ENCODE measurements around the gene NR2E3. TPM values are rescaled to one million over a fixed set of nuclear protein-coding genes. Genes with fewer than 3 reads are reported as not detected.

The NR2E3 gene
- 0.04 TPM in 1 of 2 replicates, not detected in the other for polyA plus RNA-seq (2011; rRNA removed)
- polyA minus RNA-seq (2011; rRNA and poly(A)+ RNA removed): 0.15 and 0.43 TPM in 2 replicates

- Histone ChIP-seq H3K36me3 (ENCODE audit: control insufficient read depth, insufficient read depth, low read length) (no peaks in the 10 kb centered on the region), H3K27me3 (ENCODE audit: control insufficient read depth, insufficient read depth, low read length) (peaks cover 2% of the 10 kb centered on the region; the same call in 1 of the 2 replicates), H3K4me3 (ENCODE audit: low read depth, low read length) (no peak within 1 kb of the TSS)
- no peak for DNase-seq (ENCODE audit: low read depth)
- ChIA-PET CTCF (interaction anchor here (0.8 to 1.2 kb wide), 2 partner anchors 9 to 18 kb away, joined by 3 read pairs; no protein-coding TSS in a partner anchor), POLR2A (no interaction called here)
- no peak for TF ChIP-seq CTCF (IDR thresholded peaks at IDR 0.05; ENCODE audit: insufficient read depth, low read depth, low read length)
These were observed at the start of gene NR2E3 for GRCh38 chr15:71810256-71811035. TSS of gene NR2E3 (plus strand) at chr15:71810554. CDS start at chr15:71810744, 190 bp downstream.

- Histone ChIP-seq H3K4me3 (ENCODE audit: low read depth, low read length) (no peak overlapping the region), H3K27me3 (ENCODE audit: control insufficient read depth, insufficient read depth, low read length) (no peaks in the 10 kb centered on the region), H3K36me3 (ENCODE audit: control insufficient read depth, insufficient read depth, low read length) (peaks cover 5% of the 10 kb centered on the region)
- ChIA-PET CTCF (interaction anchor here (1.1 kb wide), 1 partner anchor 18 kb away, joined by 4 read pairs; no protein-coding TSS in a partner anchor), POLR2A (no interaction called here)
- TF ChIP-seq CTCF (IDR thresholded peaks at IDR 0.05; ENCODE audit: insufficient read depth, low read depth, low read length): no peak
- no peak for DNase-seq (ENCODE audit: low read depth)
These were observed 49.5 kb upstream of the NR2E3 start for GRCh38 chr15:71760852-71761251.

- Histone ChIP-seq H3K36me3 (ENCODE audit: control insufficient read depth, insufficient read depth, low read length) (peaks cover 5% of the 10 kb centered on the region), H3K4me3 (ENCODE audit: low read depth, low read length) (no peak overlapping the region), H3K27me3 (ENCODE audit: control insufficient read depth, insufficient read depth, low read length) (no peaks in the 10 kb centered on the region)
- no peak for TF ChIP-seq CTCF (IDR thresholded peaks at IDR 0.05; ENCODE audit: insufficient read depth, low read depth, low read length)
- DNase-seq (ENCODE audit: low read depth): peak; percentile 67
- CTCF ChIA-PET: interaction anchor here (0.9 to 1.1 kb wide), 2 partner anchors 17 to 28 kb away, joined by 4 to 5 read pairs; no protein-coding TSS in a partner anchor
- POLR2A ChIA-PET: no interaction called here
These were observed 48.7 kb upstream of the NR2E3 start for GRCh38 chr15:71761649-71762048.

GRCh38 chr15:71768184-71768583, 42.2 kb upstream of the NR2E3 start:
- CTCF ChIA-PET: no interaction called here
- POLR2A ChIA-PET: no interaction called here
- Histone ChIP-seq H3K36me3 (ENCODE audit: control insufficient read depth, insufficient read depth, low read length) (peaks cover 3% of the 10 kb centered on the region), H3K4me3 (ENCODE audit: low read depth, low read length) (no peak overlapping the region), H3K27me3 (ENCODE audit: control insufficient read depth, insufficient read depth, low read length) (no peaks in the 10 kb centered on the region)
- no peak for TF ChIP-seq CTCF (IDR thresholded peaks at IDR 0.05; ENCODE audit: insufficient read depth, low read depth, low read length)
- DNase-seq (ENCODE audit: low read depth): no peak

GRCh38 chr15:71773206-71773859, 37.0 kb upstream of the NR2E3 start:
- TF ChIP-seq CTCF (IDR thresholded peaks at IDR 0.05; ENCODE audit: insufficient read depth, low read depth, low read length): no peak
- no peak for DNase-seq (ENCODE audit: low read depth)
- Histone ChIP-seq H3K27me3 (ENCODE audit: control insufficient read depth, insufficient read depth, low read length) (no peaks in the 10 kb centered on the region), H3K4me3 (ENCODE audit: low read depth, low read length) (no peak overlapping the region), H3K36me3 (ENCODE audit: control insufficient read depth, insufficient read depth, low read length) (peaks cover 2% of the 10 kb centered on the region; the same call in 1 of the 2 replicates)
- ChIA-PET CTCF (interaction anchor here (1.1 kb wide), 1 partner anchor 380 kb away, joined by 3 read pairs; no protein-coding TSS in a partner anchor), POLR2A (no interaction called here)
